IMR-90 (cell line): ENCODE measurements around the gene ARGLU1. TPM values are rescaled to one million over a fixed set of nuclear protein-coding genes. Genes with fewer than 3 reads are reported as not detected.
A peak's percentile ranks its signal among the peaks of the same experiment; 100 is the strongest.

Source experiments
- ATAC-seq: fragments of 200-7000 bp; cut with Tn5 transposase; 2 replicates; pipeline ENCODE4 v1.9.1; 2020; ENCODE audit warnings: low read depth, mild to moderate bottlenecking, moderate library complexity
- BruUV-seq: library from RNA; stranded (reverse); fragments of 400-500 nt; replicated peaks from 2 replicates; lab custom pipeline; 2021; lab: Mats Ljungman, UMichigan
- CTCF ChIA-PET: fragments of 300-600 bp; formaldehyde crosslinking; extraction: SDS; loops from one replicate; lab custom pipeline; 2021; ENCODE audit warnings: antibody characterized with exemption; lab: Yijun Ruan, JAX
- POLR2A ChIA-PET: fragments of 300-600 bp; sonication (Branson Sonifier 250); formaldehyde crosslinking; loops from one replicate; lab custom pipeline; 2022; ENCODE audit warnings: antibody characterized with exemption; ENCODE audit not compliant: unreplicated experiment; lab: Charles Lee
- DNase-seq: peaks from one replicate; pipeline ENCODE4 v3.0.0; 2013
- H2AFZ ChIP-seq: replicated peaks from 2 replicates; pipeline ENCODE3; 2013; ENCODE audit warnings: low read length, mild to moderate bottlenecking; ENCODE audit not compliant: poor library complexity
- H2AK5ac ChIP-seq: 2 replicates; pipeline ENCODE4 v1.6.1; 2013; ENCODE audit warnings: low read depth, low read length, inconsistent platforms
- H2AK9ac ChIP-seq: replicated peaks from 2 replicates; pipeline ENCODE3; 2013; ENCODE audit warnings: mild to moderate bottlenecking, low read depth, low read length, moderate library complexity; ENCODE audit not compliant: poor library complexity
- H2BK120ac ChIP-seq: 2 replicates; pipeline ENCODE4 v1.6.1; 2013; ENCODE audit warnings: low read depth, low read length, inconsistent platforms
- H2BK15ac ChIP-seq: 3 replicates; pipeline ENCODE4 v1.6.1; 2013; ENCODE audit warnings: low read depth, low read length, inconsistent platforms
- H2BK20ac ChIP-seq: 2 replicates; pipeline ENCODE4 v1.6.1; 2013; ENCODE audit warnings: low read depth, mild to moderate bottlenecking, inconsistent platforms, low read length, moderate library complexity
- H2BK5ac ChIP-seq: 2 replicates; pipeline ENCODE4 v1.6.1; 2013; ENCODE audit warnings: mild to moderate bottlenecking, low read depth, low read length, inconsistent platforms; ENCODE audit not compliant: poor library complexity, severe bottlenecking
- H3K14ac ChIP-seq: replicated peaks from 2 replicates; pipeline ENCODE4 v1.6.1; 2013; ENCODE audit warnings: low read depth, low read length, inconsistent platforms
- H3K18ac ChIP-seq: 2 replicates; pipeline ENCODE4 v1.6.1; 2013; ENCODE audit warnings: low read depth, low read length, control low read depth
- H3K23ac ChIP-seq: 2 replicates; pipeline ENCODE4 v1.6.1; 2013; ENCODE audit warnings: low read depth, low read length, inconsistent platforms
- H3K27ac ChIP-seq: 2 replicates; pipeline ENCODE4 v1.5.1; 2013; ENCODE audit warnings: mild to moderate bottlenecking, control low read depth, low read length; ENCODE audit not compliant: insufficient read depth
- H3K27me3 ChIP-seq: 2 replicates; pipeline ENCODE4 v1.6.1; 2013; ENCODE audit warnings: low read length; ENCODE audit not compliant: control insufficient read depth, insufficient read depth
- H3K36me3 ChIP-seq: 2 replicates; pipeline ENCODE4 v1.6.1; 2013; ENCODE audit warnings: low read length, mixed read lengths; ENCODE audit not compliant: control insufficient read depth, insufficient read depth
- H3K4ac ChIP-seq: 2 replicates; pipeline ENCODE4 v1.6.1; 2013; ENCODE audit warnings: low read depth, low read length, inconsistent platforms
- H3K4me1 ChIP-seq: 2 replicates; pipeline ENCODE4 v1.6.1; 2013; ENCODE audit warnings: low read length, mixed read lengths; ENCODE audit not compliant: control insufficient read depth, insufficient read depth
- H3K4me2 ChIP-seq: 2 replicates; pipeline ENCODE4 v1.6.1; 2013; ENCODE audit warnings: low read depth, mild to moderate bottlenecking, control low read depth, low read length, moderate library complexity
- H3K4me3 ChIP-seq: 2 replicates; pipeline ENCODE4 v1.5.1; 2013; ENCODE audit warnings: low read depth, mild to moderate bottlenecking, control low read depth, low read length, moderate library complexity; ENCODE audit not compliant: insufficient read depth
- H3K56ac ChIP-seq: 2 replicates; pipeline ENCODE4 v1.6.1; 2013; ENCODE audit warnings: low read length, inconsistent platforms; ENCODE audit not compliant: insufficient read depth; ENCODE audit errors: extremely low read depth
- H3K79me1 ChIP-seq, 2 experiments: 2 replicates each; pipeline ENCODE4 v1.6.1; 2013; ENCODE audit warnings: low read length in 2 of 2, inconsistent platforms in 1 of 2, low read depth in 1 of 2
- H3K9ac ChIP-seq: 2 replicates; pipeline ENCODE4 v1.6.1; 2013; ENCODE audit warnings: low read depth, low read length, control low read depth
- H3K9me1 ChIP-seq: 2 replicates; pipeline ENCODE4 v1.6.1; 2013; ENCODE audit warnings: low read length, inconsistent platforms; ENCODE audit not compliant: insufficient read depth
- H3K9me3 ChIP-seq: 2 replicates; pipeline ENCODE4 v1.6.1; 2013; ENCODE audit warnings: low read length; ENCODE audit not compliant: control insufficient read depth, insufficient read depth
- H4K20me1 ChIP-seq: 2 replicates; pipeline ENCODE4 v1.6.1; 2013; ENCODE audit warnings: low read length, inconsistent platforms; ENCODE audit not compliant: insufficient read depth
- H4K5ac ChIP-seq: 2 replicates; pipeline ENCODE4 v1.6.1; 2013; ENCODE audit warnings: mild to moderate bottlenecking, low read depth, low read length, control low read depth
- H4K8ac ChIP-seq, 2 experiments: 2 replicates each; pipeline ENCODE4 v1.6.1; 2013; ENCODE audit warnings: low read depth in 2 of 2, low read length in 2 of 2, control low read depth in 1 of 2, inconsistent platforms in 1 of 2
- H4K91ac ChIP-seq: 2 replicates; pipeline ENCODE4 v1.6.1; 2013; ENCODE audit warnings: low read depth, low read length, inconsistent platforms; ENCODE audit not compliant: insufficient read depth
- BHLHE40 ChIP-seq: fragments of 150-350 bp; IDR thresholded peaks from 2 replicates; pipeline ENCODE4 v1.6.1; 2016; ENCODE audit warnings: mild to moderate bottlenecking, low read depth, low read length
- ELK1 ChIP-seq: fragments of 150-350 bp; IDR thresholded peaks from 2 replicates; pipeline ENCODE4 v1.6.1; 2016; ENCODE audit warnings: low read depth, mild to moderate bottlenecking, low read length, moderate library complexity, borderline replicate concordance
- FOS ChIP-seq: fragments of 150-350 bp; IDR thresholded peaks from 2 replicates; pipeline ENCODE4 v1.6.1; 2016; ENCODE audit warnings: low read depth, low read length
- RCOR1 ChIP-seq: IDR thresholded peaks from 2 replicates; pipeline ENCODE4 v1.6.1; 2012; ENCODE audit warnings: mild to moderate bottlenecking, low read length, improper control_type of control experiment; ENCODE audit not compliant: insufficient replicate concordance
- SMC3 ChIP-seq: fragments of 150-350 bp; IDR thresholded peaks from 2 replicates; pipeline ENCODE4 v1.6.1; 2016; ENCODE audit warnings: low read depth, mild to moderate bottlenecking, antibody characterized with exemption, low read length, moderate library complexity
- whole genome bisulfite sequencing, 2 experiments: methylation state at CpG; one replicate each; pipeline versions ENCODE4 v1.1.5 to v1.1.7; 2013; ENCODE audit warnings: missing lambda C conversion rate in 2 of 2; ENCODE audit not compliant: insufficient read length in 1 of 2; ENCODE audit errors: extremely low coverage in 2 of 2; 5-methylcytosine and 5-hydroxymethylcytosine counted together
- dilution Hi-C: fragments of 300-500 bp; cut with HindIII; formaldehyde crosslinking; loops from one replicate; pipeline ENCODE4 v1.14.3; 2018; ENCODE audit warnings: low sequenced_read_pairs; ENCODE audit not compliant: unreplicated experiment
- in situ Hi-C: fragments of 300-500 bp; cut with MboI; formaldehyde crosslinking; loops from 3 replicates; pipeline ENCODE4 v1.14.3; 2019; ENCODE audit warnings: low sequenced_read_pairs, inconsistent platforms, mixed read lengths
- intact Hi-C: fragments of 100-400 bp; cut with micrococcal nuclease; formaldehyde crosslinking; loops from 2 replicates; pipeline ENCODE4 v1.10.0; 2022
- polyA plus RNA-seq, 3 experiments: library from polyadenylated mRNA; depleted of rRNA; stranded (reverse); fragments of >200 nt; gene quantifications; 2 replicates each; pipeline ENCODE4 v1.2.3, GENCODE V29; 2012; ENCODE audit warnings: low replicate concordance in 1 of 3
- total RNA-seq: library from RNA; depleted of rRNA; stranded (reverse); fragments of >200 nt; gene quantifications from 2 replicates; pipeline ENCODE4 v1.2.3, GENCODE V29; 2012

The ARGLU1 gene
- total and polyA plus RNA-seq, 2 of the 4 experiments (the other 2 are of a cell fraction) = 11.1 to 51.4 TPM

DNA sequence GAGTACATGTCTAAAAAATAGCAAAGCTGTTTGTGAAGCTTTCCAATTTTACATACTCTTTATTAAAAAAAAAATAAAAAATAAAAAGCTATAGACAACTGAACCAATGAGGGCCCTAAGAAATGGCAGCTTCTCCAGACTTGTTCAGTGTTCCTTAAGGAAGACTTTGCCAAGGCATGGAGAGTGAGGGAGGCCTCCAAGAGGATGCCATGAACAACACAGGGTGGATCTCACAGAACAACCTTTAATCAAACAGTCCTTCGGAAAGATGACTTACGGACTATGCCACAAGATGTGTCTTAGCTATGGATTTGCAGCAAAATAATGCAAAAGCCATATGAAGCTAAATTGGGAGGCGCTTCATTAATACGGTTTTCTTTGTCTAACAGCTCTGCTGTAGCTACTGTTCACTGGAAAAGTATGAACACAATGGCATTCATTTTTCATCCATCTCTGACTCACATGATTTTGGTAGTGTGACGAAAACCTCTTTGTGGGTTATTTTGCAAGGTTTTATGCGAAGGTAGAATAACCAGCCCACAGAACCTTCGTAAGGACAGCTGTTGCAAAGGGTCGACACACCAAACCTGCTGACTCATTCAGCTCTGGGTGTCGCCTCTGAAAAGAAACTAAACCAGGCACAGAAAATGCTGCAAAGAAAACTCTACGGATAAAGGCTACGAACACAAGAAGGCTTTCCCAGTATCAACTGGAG, 60.2 kb downstream of the ARGLU1 start (continued):
- no peak for TF ChIP-seq ELK1
- TF ChIP-seq FOS = peak; percentile 72
- TF ChIP-seq RCOR1 = no peak

- no TSS peak for BruUV-seq
- no peak overlapping the region for H3K56ac ChIP-seq
- H3K4me2 ChIP-seq = no peak overlapping the region
- no peaks in the 10 kb centered on the region for H3K9me3 ChIP-seq
- POLR2A ChIA-PET = no interaction called here
- CTCF ChIA-PET = no interaction called here
- no peak overlapping the region for H4K5ac ChIP-seq
- H3K9me1 ChIP-seq = no peaks in the 10 kb centered on the region
- no peak for DNase-seq
- no peak overlapping the region for H2BK20ac ChIP-seq
- H3K36me3 ChIP-seq = no peaks in the 10 kb centered on the region
- no peak overlapping the region for H3K4me3 ChIP-seq
- no peak for ATAC-seq
- no peak overlapping the region for H3K23ac ChIP-seq
- H3K4me1 ChIP-seq = peaks cover 3% of the 10 kb centered on the region; the same call in 1 of the 2 replicates
- H2BK5ac ChIP-seq = no peak overlapping the region
- H2AK9ac ChIP-seq = no peak overlapping the region
- no peaks in the 10 kb centered on the region for H3K27me3 ChIP-seq
- no peak overlapping the region for H4K8ac ChIP-seq
- H3K4ac ChIP-seq = no peak overlapping the region
- no peak overlapping the region for H2AK5ac ChIP-seq
- dilution Hi-C loops = no loop called here
- H4K20me1 ChIP-seq = no peaks in the 10 kb centered on the region
- in situ Hi-C loops = loop anchor here (25.0 kb wide), 1 partner anchor 419 kb away; no protein-coding TSS in a partner anchor
- intact Hi-C loops = loop anchor here (5.0 kb wide), 1 partner anchor 349 kb away; no protein-coding TSS in a partner anchor
- H4K91ac ChIP-seq = no peak overlapping the region
- no CpG with 5 or more reads among the region's 2 CpGs for WGBS, 2 experiments
- peaks cover 10 to 17% of the 10 kb centered on the region in 2 experiments; a peak in 1 of 4 replicates for H3K79me1 ChIP-seq
- H3K9ac ChIP-seq = no peak overlapping the region
- no peak overlapping the region for H3K27ac ChIP-seq
- TF ChIP-seq BHLHE40 = no peak
- no peak for TF ChIP-seq SMC3
- H2BK15ac ChIP-seq = no peak overlapping the region
- H2BK120ac ChIP-seq = no peak overlapping the region
- H3K18ac ChIP-seq = no peak overlapping the region
- H2AFZ ChIP-seq = no peak overlapping the region
- no peak overlapping the region for H3K14ac ChIP-seq
Measured at GRCh38 chr13:106506286-106506685, 61.7 kb downstream of the ARGLU1 start.
